ENCODE results near the gene NPB. TPM values are rescaled to one million over a fixed set of nuclear protein-coding genes. Genes with fewer than 3 reads are reported as not detected.
A peak's percentile ranks its signal among the peaks of the same experiment; 100 is the strongest.

NPB gene
- total and polyA plus RNA-seq, 2 donors (not counting 1 experiment from before 2014, with no cell fraction given), result 0.44 TPM; not detected in 1

- ChIA-PET CTCF (no interaction called here), POLR2A (no interaction called here)
- Histone ChIP-seq H3K4me1 (ENCODE audit: control insufficient read depth in 2 of 2, insufficient read depth in 2 of 2, low read length in 2 of 2) (peaks cover 10 to 14% of the 10 kb centered on the region in 2 donors), H4K20me1 (ENCODE audit: control insufficient read depth, insufficient read depth, low read length, poor library complexity, severe bottlenecking) (peaks cover 48% of the 10 kb centered on the region), H3K27ac (ENCODE audit: low read length in 2 of 2) (peak overlapping the region in 1 of 2 donors; percentile 59), H3K4me3 (ENCODE audit: control extremely low read depth in 1 of 5, extremely low read depth in 1 of 5, insufficient read depth in 1 of 5, low read depth in 2 of 5, low read length in 4 of 5) (peak overlapping the region; percentile 43 to 75 (median 65)), H3K9ac (ENCODE audit: low read length) (peak overlapping the region; percentile 73), H2AFZ (ENCODE audit: insufficient read depth, low read depth, low read length, poor library complexity, severe bottlenecking) (peak overlapping the region; percentile 74), H3K4me2 (replicated peaks; ENCODE audit: low read depth, low read length, poor library complexity, severe bottlenecking) (peak overlapping the region; percentile 99), H3K79me2 (ENCODE audit: control insufficient read depth, insufficient read depth, low read length) (peaks cover 29% of the 10 kb centered on the region), H3K9me3 (ENCODE audit: control extremely low read depth in 1 of 3, control insufficient read depth in 2 of 3, insufficient read depth in 1 of 3, low read length in 2 of 3) (peaks cover 0 to 3% (median 0%) of the 10 kb centered on the region in 3 donors), H3K27me3 (replicated peaks in 1 of 4; ENCODE audit: control extremely low read depth in 1 of 4, control insufficient read depth in 3 of 4, insufficient read depth in 4 of 4, low read length in 3 of 4) (no peaks in the 10 kb centered on the region), H3K36me3 (replicated peaks in 1 of 2; ENCODE audit: control extremely low read depth in 1 of 2, control insufficient read depth in 1 of 2, extremely low read depth in 1 of 2, insufficient read depth in 2 of 2, low read length in 1 of 2) (peaks cover 0 to 37% of the 10 kb centered on the region in 2 experiments)
- Mint-ChIP-seq H3K4me3 (peak overlapping the region; percentile 86), H3K27me3 (no peaks in the 10 kb centered on the region), H3K9me3 (ENCODE audit: insufficient read depth) (no peaks in the 10 kb centered on the region), H3K27ac (peak overlapping the region; percentile 63), H3K4me1 (peaks cover 10% of the 10 kb centered on the region)
- TF ChIP-seq EZH2 (IDR thresholded peaks at IDR 0.05; ENCODE audit: borderline replicate concordance, insufficient read depth, low read depth, low read length, poor library complexity, severe bottlenecking), result no peak
- no peak for TF ChIP-seq CTCF (IDR thresholded peaks at IDR 0.05)
- 41% methylated on average over 22 of the region's 23 CpGs for WGBS (ENCODE audit: insufficient coverage)
- DNase-seq (no peak), ATAC-seq (ENCODE audit: low read depth) (no peak)
- intact Hi-C loops (cut with micrococcal nuclease), result loop anchor here (2.0 kb wide), 1 partner anchor 17 kb away; the partner anchor contains the start of gene MAFG
Measured at GRCh38 chr17:81909966-81910839, 8.2 kb downstream of the NPB start.

Measured in B cell (primary cell).